IMR-90 (cell line): ENCODE results near the gene SPTB. TPM values are rescaled to one million over a fixed set of nuclear protein-coding genes. Genes with fewer than 3 reads are reported as not detected.

ENCODE experiments used
- ATAC-seq: fragments of 200-7000 bp; cut with Tn5 transposase; 2 replicates; pipeline ENCODE4 v1.9.1; 2020; ENCODE audit warnings: low read depth, mild to moderate bottlenecking, moderate library complexity
- BruUV-seq: library from RNA; stranded (reverse); fragments of 400-500 nt; replicated peaks from 2 replicates; lab custom pipeline; 2021; lab: Mats Ljungman, UMichigan
- CTCF ChIA-PET: fragments of 300-600 bp; formaldehyde crosslinking; extraction: SDS; loops from one replicate; lab custom pipeline; 2021; ENCODE audit warnings: antibody characterized with exemption; lab: Yijun Ruan, JAX
- POLR2A ChIA-PET: fragments of 300-600 bp; sonication (Branson Sonifier 250); formaldehyde crosslinking; loops from one replicate; lab custom pipeline; 2022; ENCODE audit warnings: antibody characterized with exemption; ENCODE audit not compliant: unreplicated experiment; lab: Charles Lee
- DNase-seq: peaks from one replicate; pipeline ENCODE4 v3.0.0; 2013
- H2AFZ ChIP-seq: replicated peaks from 2 replicates; pipeline ENCODE3; 2013; ENCODE audit warnings: low read length, mild to moderate bottlenecking; ENCODE audit not compliant: poor library complexity
- H2AK5ac ChIP-seq: 2 replicates; pipeline ENCODE4 v1.6.1; 2013; ENCODE audit warnings: low read depth, low read length, inconsistent platforms
- H2AK9ac ChIP-seq: replicated peaks from 2 replicates; pipeline ENCODE3; 2013; ENCODE audit warnings: mild to moderate bottlenecking, low read depth, low read length, moderate library complexity; ENCODE audit not compliant: poor library complexity
- H2BK120ac ChIP-seq: 2 replicates; pipeline ENCODE4 v1.6.1; 2013; ENCODE audit warnings: low read depth, low read length, inconsistent platforms
- H2BK15ac ChIP-seq: 3 replicates; pipeline ENCODE4 v1.6.1; 2013; ENCODE audit warnings: low read depth, low read length, inconsistent platforms
- H2BK20ac ChIP-seq: 2 replicates; pipeline ENCODE4 v1.6.1; 2013; ENCODE audit warnings: low read depth, mild to moderate bottlenecking, inconsistent platforms, low read length, moderate library complexity
- H2BK5ac ChIP-seq: 2 replicates; pipeline ENCODE4 v1.6.1; 2013; ENCODE audit warnings: mild to moderate bottlenecking, low read depth, low read length, inconsistent platforms; ENCODE audit not compliant: poor library complexity, severe bottlenecking
- H3K14ac ChIP-seq: replicated peaks from 2 replicates; pipeline ENCODE4 v1.6.1; 2013; ENCODE audit warnings: low read depth, low read length, inconsistent platforms
- H3K18ac ChIP-seq: 2 replicates; pipeline ENCODE4 v1.6.1; 2013; ENCODE audit warnings: low read depth, low read length, control low read depth
- H3K23ac ChIP-seq: 2 replicates; pipeline ENCODE4 v1.6.1; 2013; ENCODE audit warnings: low read depth, low read length, inconsistent platforms
- H3K27ac ChIP-seq: 2 replicates; pipeline ENCODE4 v1.5.1; 2013; ENCODE audit warnings: mild to moderate bottlenecking, control low read depth, low read length; ENCODE audit not compliant: insufficient read depth
- H3K27me3 ChIP-seq: 2 replicates; pipeline ENCODE4 v1.6.1; 2013; ENCODE audit warnings: low read length; ENCODE audit not compliant: control insufficient read depth, insufficient read depth
- H3K36me3 ChIP-seq: 2 replicates; pipeline ENCODE4 v1.6.1; 2013; ENCODE audit warnings: low read length, mixed read lengths; ENCODE audit not compliant: control insufficient read depth, insufficient read depth
- H3K4ac ChIP-seq: 2 replicates; pipeline ENCODE4 v1.6.1; 2013; ENCODE audit warnings: low read depth, low read length, inconsistent platforms
- H3K4me1 ChIP-seq: 2 replicates; pipeline ENCODE4 v1.6.1; 2013; ENCODE audit warnings: low read length, mixed read lengths; ENCODE audit not compliant: control insufficient read depth, insufficient read depth
- H3K4me2 ChIP-seq: 2 replicates; pipeline ENCODE4 v1.6.1; 2013; ENCODE audit warnings: low read depth, mild to moderate bottlenecking, control low read depth, low read length, moderate library complexity
- H3K4me3 ChIP-seq: 2 replicates; pipeline ENCODE4 v1.5.1; 2013; ENCODE audit warnings: low read depth, mild to moderate bottlenecking, control low read depth, low read length, moderate library complexity; ENCODE audit not compliant: insufficient read depth
- H3K56ac ChIP-seq: 2 replicates; pipeline ENCODE4 v1.6.1; 2013; ENCODE audit warnings: low read length, inconsistent platforms; ENCODE audit not compliant: insufficient read depth; ENCODE audit errors: extremely low read depth
- H3K79me1 ChIP-seq, 2 experiments: 2 replicates each; pipeline ENCODE4 v1.6.1; 2013; ENCODE audit warnings: low read length in 2 of 2, inconsistent platforms in 1 of 2, low read depth in 1 of 2
- H3K9ac ChIP-seq: 2 replicates; pipeline ENCODE4 v1.6.1; 2013; ENCODE audit warnings: low read depth, low read length, control low read depth
- H3K9me1 ChIP-seq: 2 replicates; pipeline ENCODE4 v1.6.1; 2013; ENCODE audit warnings: low read length, inconsistent platforms; ENCODE audit not compliant: insufficient read depth
- H3K9me3 ChIP-seq: 2 replicates; pipeline ENCODE4 v1.6.1; 2013; ENCODE audit warnings: low read length; ENCODE audit not compliant: control insufficient read depth, insufficient read depth
- H4K20me1 ChIP-seq: 2 replicates; pipeline ENCODE4 v1.6.1; 2013; ENCODE audit warnings: low read length, inconsistent platforms; ENCODE audit not compliant: insufficient read depth
- H4K5ac ChIP-seq: 2 replicates; pipeline ENCODE4 v1.6.1; 2013; ENCODE audit warnings: mild to moderate bottlenecking, low read depth, low read length, control low read depth
- H4K8ac ChIP-seq, 2 experiments: 2 replicates each; pipeline ENCODE4 v1.6.1; 2013; ENCODE audit warnings: low read depth in 2 of 2, low read length in 2 of 2, control low read depth in 1 of 2, inconsistent platforms in 1 of 2
- H4K91ac ChIP-seq: 2 replicates; pipeline ENCODE4 v1.6.1; 2013; ENCODE audit warnings: low read depth, low read length, inconsistent platforms; ENCODE audit not compliant: insufficient read depth
- BHLHE40 ChIP-seq: fragments of 150-350 bp; IDR thresholded peaks from 2 replicates; pipeline ENCODE4 v1.6.1; 2016; ENCODE audit warnings: mild to moderate bottlenecking, low read depth, low read length
- CEBPB ChIP-seq: IDR thresholded peaks from 2 replicates; pipeline ENCODE4 v1.6.1; 2012; ENCODE audit warnings: low read depth, low read length, improper control_type of control experiment
- CTCF ChIP-seq: conservative IDR thresholded peaks from 2 replicates; pipeline ENCODE4 v1.5.1; 2012; ENCODE audit warnings: mild to moderate bottlenecking, low read depth, low read length, improper control_type of control experiment
- ELK1 ChIP-seq: fragments of 150-350 bp; IDR thresholded peaks from 2 replicates; pipeline ENCODE4 v1.6.1; 2016; ENCODE audit warnings: low read depth, mild to moderate bottlenecking, low read length, moderate library complexity, borderline replicate concordance
- FOS ChIP-seq: fragments of 150-350 bp; IDR thresholded peaks from 2 replicates; pipeline ENCODE4 v1.6.1; 2016; ENCODE audit warnings: low read depth, low read length
- MAFK ChIP-seq: IDR thresholded peaks from 2 replicates; pipeline ENCODE4 v1.6.1; 2012; ENCODE audit warnings: low read depth, low read length, improper control_type of control experiment
- MAZ ChIP-seq: IDR thresholded peaks from 2 replicates; pipeline ENCODE4 v1.6.1; 2012; ENCODE audit warnings: low read depth, mild to moderate bottlenecking, low read length, improper control_type of control experiment, moderate library complexity, borderline replicate concordance
- MXI1 ChIP-seq: IDR thresholded peaks from 2 replicates; pipeline ENCODE4 v1.6.1; 2012; ENCODE audit warnings: low read depth, mild to moderate bottlenecking, low read length, moderate library complexity, borderline replicate concordance
- POLR2A ChIP-seq: IDR thresholded peaks from 2 replicates; pipeline ENCODE4 v1.6.1; 2012; ENCODE audit warnings: mild to moderate bottlenecking, low read depth, low read length
- RCOR1 ChIP-seq: IDR thresholded peaks from 2 replicates; pipeline ENCODE4 v1.6.1; 2012; ENCODE audit warnings: mild to moderate bottlenecking, low read length, improper control_type of control experiment; ENCODE audit not compliant: insufficient replicate concordance
- RFX5 ChIP-seq: IDR thresholded peaks from 2 replicates; pipeline ENCODE4 v1.8.0; 2012; ENCODE audit warnings: low read depth, mild to moderate bottlenecking, low read length, moderate library complexity
- SMC3 ChIP-seq: fragments of 150-350 bp; IDR thresholded peaks from 2 replicates; pipeline ENCODE4 v1.6.1; 2016; ENCODE audit warnings: low read depth, mild to moderate bottlenecking, antibody characterized with exemption, low read length, moderate library complexity
- USF2 ChIP-seq: fragments of 150-350 bp; IDR thresholded peaks from 2 replicates; pipeline ENCODE4 v1.6.1; 2017; ENCODE audit warnings: mild to moderate bottlenecking, antibody characterized with exemption, low read length, low read depth
- WGBS, 2 experiments: methylation state at CpG; one replicate each; pipeline versions ENCODE4 v1.1.5 to v1.1.7; 2013; ENCODE audit warnings: missing lambda C conversion rate in 2 of 2; ENCODE audit not compliant: insufficient read length in 1 of 2; ENCODE audit errors: extremely low coverage in 2 of 2; 5-methylcytosine and 5-hydroxymethylcytosine counted together
- dilution Hi-C: fragments of 300-500 bp; cut with HindIII; formaldehyde crosslinking; loops from one replicate; pipeline ENCODE4 v1.14.3; 2018; ENCODE audit warnings: low sequenced_read_pairs; ENCODE audit not compliant: unreplicated experiment
- in situ Hi-C: fragments of 300-500 bp; cut with MboI; formaldehyde crosslinking; loops from 3 replicates; pipeline ENCODE4 v1.14.3; 2019; ENCODE audit warnings: low sequenced_read_pairs, inconsistent platforms, mixed read lengths
- intact Hi-C: fragments of 100-400 bp; cut with micrococcal nuclease; formaldehyde crosslinking; loops from 2 replicates; pipeline ENCODE4 v1.10.0; 2022
- polyA plus RNA-seq, 3 experiments: library from polyadenylated mRNA; depleted of rRNA; stranded (reverse); fragments of >200 nt; gene quantifications; 2 replicates each; pipeline ENCODE4 v1.2.3, GENCODE V29; 2012; ENCODE audit warnings: low replicate concordance in 1 of 3
- total RNA-seq: library from RNA; depleted of rRNA; stranded (reverse); fragments of >200 nt; gene quantifications from 2 replicates; pipeline ENCODE4 v1.2.3, GENCODE V29; 2012

The SPTB gene
- total and polyA plus RNA-seq, 2 of the 4 experiments (the other 2 are of a cell fraction): under 0.01 to 0.07 TPM

- Histone ChIP-seq H4K20me1 (no peaks in the 10 kb centered on the region), H3K27me3 (no peaks in the 10 kb centered on the region), H3K4me3 (no peak overlapping the region), H4K91ac (peak overlapping the region; percentile 79), H3K23ac (peak overlapping the region; percentile 82; the same call in 1 of the 2 replicates), H3K56ac (no peak overlapping the region), H3K9me3 (no peaks in the 10 kb centered on the region), H2AK9ac (peak overlapping the region; percentile 61), H3K9ac (no peak overlapping the region), H3K79me1 (no peaks in the 10 kb centered on the region), H2AFZ (peak overlapping the region; percentile 67), H4K5ac (no peak overlapping the region), H2BK5ac (no peak overlapping the region), H3K27ac (no peak overlapping the region), H2BK120ac (peak overlapping the region; percentile 82), H3K36me3 (no peaks in the 10 kb centered on the region), H2BK15ac (peak overlapping the region; percentile 86; the same call in 1 of the 3 replicates), H3K9me1 (peaks cover 23% of the 10 kb centered on the region), H3K4ac (peak overlapping the region; percentile 90), H3K14ac (peak overlapping the region; percentile 55; the same call in 1 of the 2 replicates), H2BK20ac (peak overlapping the region; percentile 87; the same call in 1 of the 2 replicates), H3K18ac (no peak overlapping the region), H4K8ac (peak overlapping the region in 1 of 2 experiments; percentile 53; a peak in 1 of 4 replicates), H3K4me1 (peaks cover 18% of the 10 kb centered on the region), H3K4me2 (no peak overlapping the region), H2AK5ac (peak overlapping the region; percentile 96)
- POLR2A ChIA-PET: no interaction called here
- no peak for TF ChIP-seq SMC3
- TF ChIP-seq MXI1: no peak
- TF ChIP-seq CEBPB: no peak
- no peak for TF ChIP-seq MAZ
- TF ChIP-seq RFX5: no peak
- TF ChIP-seq ELK1: no peak
- no peak for TF ChIP-seq MAFK
- no peak for TF ChIP-seq USF2
- TF ChIP-seq CTCF: no peak
- TF ChIP-seq FOS: no peak
- no peak for TF ChIP-seq BHLHE40
- no peak for TF ChIP-seq POLR2A
- TF ChIP-seq RCOR1: no peak
- in situ Hi-C loops: no loop called here
- CTCF ChIA-PET: no interaction called here
- no peak for ATAC-seq
- dilution Hi-C loops: no loop called here
- no TSS peak for BruUV-seq
- DNase-seq: no peak
- 75% methylated on average over 4 of the region's 12 CpGs; no CpG with 5 or more reads in 1 of the 2 experiments for WGBS, 2 experiments
- intact Hi-C loops: no loop called here
Observed at GRCh38 chr14:64804754-64805260, 74.9 kb downstream of the SPTB start.
